ENCODE measurements around the gene LRBA.

GRCh38 chr4:150306719-150307118, 708.4 kb downstream of the LRBA start:
- TF ChIP-seq POLR2A (IDR thresholded peaks at IDR 0.05; ENCODE audit: low read depth, low read length) (no peak), USF2 (IDR thresholded peaks at IDR 0.05; ENCODE audit: low read depth, low read length) (no peak), CTCF (conservative IDR thresholded peaks at IDR 0.05; ENCODE audit: low read depth, low read length) (no peak), CEBPB (IDR thresholded peaks at IDR 0.05; ENCODE audit: low read depth, low read length) (no peak), RAD21 (IDR thresholded peaks at IDR 0.05; ENCODE audit: low read length) (no peak), BHLHE40 (IDR thresholded peaks at IDR 0.05; ENCODE audit: low read depth, low read length) (no peak), SMC3 (IDR thresholded peaks at IDR 0.05; ENCODE audit: low read depth, low read length) (no peak), RCOR1 (IDR thresholded peaks at IDR 0.05; ENCODE audit: insufficient replicate concordance, low read length) (no peak)
